ENCODE results near the gene ABHD16B. TPM values are rescaled to one million over a fixed set of nuclear protein-coding genes. Genes with fewer than 3 reads are reported as not detected.

The ABHD16B gene
- total and polyA plus RNA-seq, 2 of the 13 experiments (the other 11 are each of a cell fraction or from before 2014, with no cell fraction given) = not detected

GRCh38 chr20:63854069-63854765, 7.1 kb upstream of the ABHD16B start (continued):
- no peak; the same call in 1 of the 2 replicates for TF ChIP-seq SMAD1 (CRISPR knock-in tag; IDR thresholded peaks at IDR 0.05; ENCODE audit: borderline replicate concordance, low read depth)
- TF ChIP-seq ZFX (CRISPR knock-in tag; IDR thresholded peaks at IDR 0.05; ENCODE audit: low read depth) = peak; percentile 82
- TF ChIP-seq ZNF264 (CRISPR knock-in tag; IDR thresholded peaks at IDR 0.05) = peak; percentile 84
- peak; percentile 33; the same call in 1 of the 2 replicates for TF ChIP-seq ZNF101 (CRISPR knock-in tag; IDR thresholded peaks at IDR 0.05; ENCODE audit: borderline replicate concordance, low read depth)
- TF ChIP-seq PAF1 (CRISPR knock-in tag; IDR thresholded peaks at IDR 0.05) = no peak
- TF ChIP-seq ZNF605 (CRISPR knock-in tag; IDR thresholded peaks at IDR 0.05) = no peak; the same call in 1 of the 2 replicates
- TF ChIP-seq ZFP82 (CRISPR knock-in tag; IDR thresholded peaks at IDR 0.05; ENCODE audit: borderline replicate concordance) = no peak
- TF ChIP-seq ONECUT2 (CRISPR knock-in tag; IDR thresholded peaks at IDR 0.05) = no peak
- TF ChIP-seq ISX (CRISPR knock-in tag; conservative IDR thresholded peaks at IDR 0.05) = 0 out of 2 replicates have a peak, but pooled peaks have one; percentile 54
- TF ChIP-seq DDIT3 (CRISPR knock-in tag; IDR thresholded peaks at IDR 0.05) = no peak
- no peak for TF ChIP-seq E2F5 (CRISPR knock-in tag; conservative IDR thresholded peaks at IDR 0.05)
- TF ChIP-seq ZBTB39 (CRISPR knock-in tag; IDR thresholded peaks at IDR 0.05) = 0 out of 2 replicates have a peak, but pooled peaks have one; percentile 53
- no peak for TF ChIP-seq PTBP1 (IDR thresholded peaks at IDR 0.05; ENCODE audit: low read depth, low read length, poor library complexity, severe bottlenecking)
- TF ChIP-seq PBX3 (CRISPR knock-in tag; IDR thresholded peaks at IDR 0.05; ENCODE audit: borderline replicate concordance) = 0 out of 2 replicates have a peak, but pooled peaks have one; percentile 70
- no peak for TF ChIP-seq BRF2 (CRISPR knock-in tag; IDR thresholded peaks at IDR 0.05)
- TF ChIP-seq BORCS8-MEF2B (CRISPR knock-in tag; IDR thresholded peaks at IDR 0.05) = 0 out of 2 replicates have a peak, but pooled peaks have one; percentile 17
- TF ChIP-seq SMAD3 (CRISPR knock-in tag; IDR thresholded peaks at IDR 0.05) = no peak
- TF ChIP-seq ZBTB44 (CRISPR knock-in tag; IDR thresholded peaks at IDR 0.05) = no peak
- no peak for TF ChIP-seq GLMP (CRISPR knock-in tag; IDR thresholded peaks at IDR 0.05; ENCODE audit: borderline replicate concordance)
- TF ChIP-seq SIN3A (IDR thresholded peaks at IDR 0.05; ENCODE audit: borderline replicate concordance, low read depth, low read length) = 0 out of 2 replicates have a peak, but pooled peaks have one; percentile 52

Data from HepG2 (cell line).